ENCODE measurements around the gene PPP1R12B.
"Not testable (repeated sequence)": the region's sequence is repeated elsewhere in the genome, so short reads cannot be mapped to it uniquely, and the experiment has no call there.

DNA sequence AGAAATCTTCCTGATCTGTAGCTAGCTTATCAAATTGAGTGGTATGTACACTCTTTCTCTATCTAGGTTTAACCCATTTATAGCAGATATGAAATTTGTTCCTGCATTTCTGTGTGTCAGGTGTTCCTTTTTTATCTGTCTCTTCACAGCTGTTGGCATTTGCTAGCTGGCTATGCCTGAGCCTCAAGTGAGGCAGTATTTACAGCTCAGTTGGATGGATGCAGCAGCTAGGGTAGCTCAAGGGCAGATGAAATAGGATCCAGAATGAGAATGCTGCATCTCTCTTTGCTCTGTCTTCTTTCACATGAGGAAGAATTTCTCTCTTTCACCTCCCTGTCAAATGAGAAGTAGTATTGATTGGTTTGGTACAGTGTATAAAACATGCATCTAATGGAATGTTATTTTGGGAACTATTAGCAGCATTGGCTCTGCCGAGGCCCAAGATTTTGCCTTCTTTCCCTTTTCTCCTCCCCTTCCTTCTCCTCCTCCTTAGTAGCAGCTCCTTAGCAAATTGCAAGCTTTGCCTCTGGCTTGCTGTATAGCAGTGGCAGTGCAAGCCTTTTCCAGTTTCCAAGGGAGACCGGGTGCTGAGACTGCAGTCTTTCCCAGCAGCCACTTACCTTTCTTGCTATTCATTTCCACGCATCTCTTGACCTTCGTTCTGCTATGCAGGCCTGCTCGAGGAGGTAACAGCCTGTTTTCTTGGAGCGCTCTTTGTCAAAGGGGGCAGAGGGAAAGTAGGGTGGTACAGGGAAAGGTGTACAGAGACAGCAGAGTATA, 125.0 kb downstream of the PPP1R12B start:
- not testable (repeated sequence) for TF ChIP-seq POLR2A, EP300, POLR2AphosphoS5 (IDR thresholded peaks at IDR 0.05)
- TF ChIP-seq, protein P1, sequence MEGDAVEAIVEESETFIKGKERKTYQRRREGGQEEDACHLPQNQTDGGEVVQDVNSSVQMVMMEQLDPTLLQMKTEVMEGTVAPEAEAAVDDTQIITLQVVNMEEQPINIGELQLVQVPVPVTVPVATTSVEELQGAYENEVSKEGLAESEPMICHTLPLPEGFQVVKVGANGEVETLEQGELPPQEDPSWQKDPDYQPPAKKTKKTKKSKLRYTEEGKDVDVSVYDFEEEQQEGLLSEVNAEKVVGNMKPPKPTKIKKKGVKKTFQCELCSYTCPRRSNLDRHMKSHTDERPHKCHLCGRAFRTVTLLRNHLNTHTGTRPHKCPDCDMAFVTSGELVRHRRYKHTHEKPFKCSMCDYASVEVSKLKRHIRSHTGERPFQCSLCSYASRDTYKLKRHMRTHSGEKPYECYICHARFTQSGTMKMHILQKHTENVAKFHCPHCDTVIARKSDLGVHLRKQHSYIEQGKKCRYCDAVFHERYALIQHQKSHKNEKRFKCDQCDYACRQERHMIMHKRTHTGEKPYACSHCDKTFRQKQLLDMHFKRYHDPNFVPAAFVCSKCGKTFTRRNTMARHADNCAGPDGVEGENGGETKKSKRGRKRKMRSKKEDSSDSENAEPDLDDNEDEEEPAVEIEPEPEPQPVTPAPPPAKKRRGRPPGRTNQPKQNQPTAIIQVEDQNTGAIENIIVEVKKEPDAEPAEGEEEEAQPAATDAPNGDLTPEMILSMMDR (IDR thresholded peaks at IDR 0.05) = not testable (repeated sequence)

All from gastroesophageal sphincter (tissue), 3 donors.